AG09319 (cell line): ENCODE results near the gene RTF2.

Experiments
- DNase-seq: peaks from one replicate; pipeline ENCODE4 v3.0.0-alpha.2; 2010; ENCODE audit warnings: low read depth; ENCODE audit errors: extremely low read depth
- CTCF ChIP-seq: IDR thresholded peaks from 2 replicates; pipeline ENCODE4 v1.5.1; 2011; ENCODE audit warnings: low read depth, mild to moderate bottlenecking, inconsistent platforms, low read length, moderate library complexity

Gene RTF2

DNA sequence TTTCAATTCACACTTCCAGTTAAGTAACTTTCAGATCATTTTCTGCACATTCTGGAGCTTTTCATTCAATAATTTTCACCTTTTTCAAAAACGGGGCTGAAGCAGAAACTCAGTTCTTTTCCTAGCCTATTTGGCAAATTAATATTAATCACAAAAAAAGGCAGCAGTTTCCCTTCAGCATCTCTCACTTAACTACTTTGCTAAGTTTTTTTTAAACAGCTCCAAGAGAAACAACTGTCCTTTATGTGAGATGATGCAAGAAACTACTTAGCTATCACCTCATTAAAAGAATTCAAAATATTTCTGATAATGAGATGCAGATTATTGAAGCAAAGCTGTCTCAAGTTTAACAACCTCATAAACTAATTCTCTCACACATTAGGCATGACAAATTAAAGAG is 44.5 kb upstream of the RTF2 start:
- DNase-seq: no peak
- TF ChIP-seq CTCF: no peak

DNA sequence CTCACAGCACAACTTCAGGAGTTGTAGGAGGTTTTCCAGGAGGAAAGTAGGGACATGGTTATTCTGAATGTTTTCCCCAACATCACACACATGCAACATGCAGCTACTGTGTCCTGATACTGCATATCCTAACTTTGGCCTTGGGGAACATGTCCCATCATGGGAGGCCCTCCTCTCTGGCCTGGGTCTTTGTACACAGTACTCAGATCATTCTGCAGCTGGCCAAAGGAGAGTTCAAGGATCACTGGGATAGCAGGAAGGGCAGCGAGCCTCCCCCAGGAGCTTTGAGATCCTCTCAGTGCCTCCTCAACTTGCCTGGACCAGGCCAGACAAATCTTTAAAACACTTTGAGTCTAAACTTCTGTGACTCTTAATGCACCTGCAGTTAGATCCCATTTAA is 43.5 kb upstream of the RTF2 start:
- TF ChIP-seq CTCF: no peak
- no peak for DNase-seq

- no peak for TF ChIP-seq CTCF
- no peak for DNase-seq
Observed at GRCh38 chr20:56426026-56426425, 42.4 kb upstream of the RTF2 start.

GRCh38 chr20:56426926-56427325 is 41.5 kb upstream of the RTF2 start:
- no peak for DNase-seq
- no peak for TF ChIP-seq CTCF

DNA sequence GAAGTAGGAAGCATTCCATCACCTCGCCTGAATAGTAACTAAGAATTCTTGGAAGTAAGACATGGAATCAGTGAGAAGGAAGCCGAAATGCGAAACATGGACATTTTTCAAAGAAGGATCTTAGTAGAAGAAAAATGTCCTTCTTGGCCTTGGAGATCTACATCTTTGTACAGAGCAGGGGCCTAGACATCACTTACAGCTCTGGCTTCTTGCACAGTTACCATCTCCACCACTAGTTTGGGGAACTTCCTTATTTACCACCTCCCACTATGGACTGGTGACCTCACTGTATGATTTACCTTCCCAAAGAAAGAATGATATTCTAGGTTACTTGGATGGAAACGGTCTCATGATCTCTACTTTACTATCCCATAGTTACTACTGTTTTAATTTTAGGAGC is 40.6 kb upstream of the RTF2 start:
- TF ChIP-seq CTCF: no peak
- DNase-seq: no peak

DNA sequence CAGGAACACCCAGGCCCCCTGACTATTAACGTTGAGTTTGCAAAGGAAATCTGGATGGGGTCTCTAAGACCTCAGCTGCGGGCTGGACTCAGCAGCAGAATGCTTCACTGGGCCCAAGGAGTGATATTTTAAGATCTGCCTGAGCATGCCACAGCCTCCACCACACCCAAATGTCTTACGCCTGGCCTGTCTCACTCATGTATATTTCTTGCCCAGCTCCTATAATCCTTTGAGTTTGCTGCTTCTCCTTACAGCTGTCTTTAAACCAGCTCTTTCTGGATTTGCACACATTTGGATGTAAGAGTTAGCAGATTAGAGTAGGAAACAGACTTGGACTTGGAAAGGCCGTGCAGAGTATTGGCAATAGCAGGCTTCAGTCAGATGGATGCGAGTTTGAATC is 40.0 kb upstream of the RTF2 start:
- no peak for TF ChIP-seq CTCF
- no peak for DNase-seq

GRCh38 chr20:56428881-56429280 is 39.5 kb upstream of the RTF2 start:
- no peak for DNase-seq
- TF ChIP-seq CTCF: no peak
